ENCODE measurements around the gene CDK15.
"Not testable (repeated sequence)": the region's sequence is repeated elsewhere in the genome, so short reads cannot be mapped to it uniquely, and the experiment has no call there.

Gene CDK15

DNA sequence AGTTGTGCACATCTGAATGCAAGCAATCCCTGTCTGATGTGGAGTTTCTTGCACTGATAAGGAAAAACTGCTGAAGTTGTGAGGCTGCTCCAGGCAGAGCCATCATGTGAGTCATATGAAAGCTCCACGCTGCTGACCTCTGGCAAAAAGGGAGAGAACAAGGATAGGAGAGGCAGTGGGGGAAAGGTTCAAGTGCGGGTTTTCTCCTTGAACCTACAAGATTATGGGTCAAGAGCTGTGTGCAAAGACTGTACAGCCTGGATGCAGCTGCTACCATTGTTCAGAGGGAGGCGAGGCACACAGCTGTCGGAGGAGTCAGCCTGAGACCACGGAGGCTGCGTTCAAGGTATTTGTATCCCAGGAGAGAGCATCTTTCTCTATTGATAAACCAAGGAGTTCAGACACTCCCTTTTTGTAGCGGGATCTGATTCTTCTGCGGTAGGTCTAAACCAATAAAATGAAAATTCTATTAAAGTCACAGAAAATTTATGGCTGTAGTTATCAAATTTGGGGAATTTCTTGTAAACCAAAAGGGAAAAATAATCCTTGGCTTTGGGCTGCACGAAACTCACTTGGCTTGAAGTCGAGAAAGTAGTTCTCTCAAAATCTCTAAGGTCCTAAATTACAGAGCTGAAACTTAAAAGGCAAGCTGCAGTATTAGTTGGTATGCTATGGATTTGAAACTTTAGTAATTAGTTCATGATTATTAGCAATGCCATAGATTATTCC is at the start of gene CDK15:
TSS of gene CDK15 (plus strand) at position 96 of the 729 bp plus-strand sequence. CDS start at position 224, 128 bp downstream.
- DNase-seq = no peak

DNA sequence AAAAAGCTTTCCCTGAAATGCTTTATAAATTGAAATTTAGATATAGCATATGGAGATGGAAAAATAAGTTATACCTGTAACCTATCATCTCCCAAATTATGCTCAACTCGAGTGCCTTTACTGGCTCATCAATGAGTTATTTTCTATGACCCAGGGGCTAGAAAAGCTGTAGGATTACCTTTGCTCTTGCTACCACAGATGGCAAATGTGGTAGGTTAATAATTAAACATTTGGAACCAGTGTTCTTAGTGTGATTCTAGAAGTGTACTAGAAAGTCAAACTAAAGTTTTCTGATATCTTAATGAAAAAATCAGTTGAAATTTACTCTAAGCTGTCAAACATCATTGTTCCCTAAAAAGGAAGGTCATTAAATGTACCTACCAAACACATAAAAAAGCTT is 48.1 kb upstream of the CDK15 start:
- DNase-seq = no peak

DNA sequence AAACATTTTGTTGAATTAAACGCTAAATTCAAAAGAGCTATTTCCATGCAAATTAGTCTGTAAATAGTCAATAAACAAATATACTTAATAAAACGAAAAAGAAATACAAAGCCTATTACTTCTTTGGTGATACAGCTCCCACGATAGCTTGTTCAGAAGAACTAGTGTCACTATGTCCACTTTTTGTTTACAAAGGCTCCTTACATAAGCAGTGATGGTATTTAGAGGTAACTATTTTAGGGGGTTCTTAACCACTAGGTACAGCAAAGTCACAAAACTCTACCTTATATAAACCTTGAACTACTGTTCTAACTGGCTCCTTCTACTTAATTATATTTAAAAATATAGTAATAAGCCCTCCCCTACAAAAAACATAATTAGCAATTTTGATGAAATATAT is 47.5 kb upstream of the CDK15 start:
- DNase-seq = no peak

DNA sequence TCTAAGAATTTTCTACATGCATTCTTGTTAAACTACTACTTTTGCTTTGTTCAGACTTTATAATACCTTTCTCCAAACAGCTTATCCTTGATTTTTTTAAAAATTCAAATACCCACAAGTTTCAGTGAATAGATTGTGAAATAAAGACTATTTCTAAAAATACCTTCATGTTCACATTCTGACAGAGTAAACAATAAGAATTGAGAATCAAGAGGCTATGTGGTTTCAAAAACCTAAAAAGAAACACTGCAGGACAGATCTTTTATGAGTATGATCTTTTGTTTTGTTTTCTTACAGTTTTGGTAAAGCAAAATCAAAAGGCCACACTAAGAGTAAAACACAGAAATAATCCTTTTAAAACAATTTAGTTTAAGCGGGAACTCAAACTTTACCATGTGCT is 46.8 kb upstream of the CDK15 start:
- no peak for DNase-seq

DNA sequence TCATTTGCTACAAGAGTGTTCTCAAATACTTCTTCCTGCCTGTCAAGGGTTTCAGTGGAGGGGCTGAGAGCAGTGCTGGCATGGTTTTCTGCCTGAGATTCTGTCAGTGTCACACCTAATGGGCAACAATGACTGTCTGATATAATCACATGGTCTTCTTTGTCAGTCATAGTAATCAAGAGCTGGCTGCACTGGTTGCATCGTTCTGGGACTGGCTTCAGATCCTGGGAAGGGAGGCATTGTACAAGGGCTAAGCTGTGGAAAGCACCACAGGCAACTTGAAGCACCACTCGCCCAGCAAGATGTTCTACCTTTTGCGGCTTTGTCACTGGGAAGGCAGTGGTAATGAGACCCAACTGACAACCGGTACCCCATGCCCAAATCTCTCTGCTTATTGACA is 45.2 kb upstream of the CDK15 start:
- no peak for DNase-seq

DNA sequence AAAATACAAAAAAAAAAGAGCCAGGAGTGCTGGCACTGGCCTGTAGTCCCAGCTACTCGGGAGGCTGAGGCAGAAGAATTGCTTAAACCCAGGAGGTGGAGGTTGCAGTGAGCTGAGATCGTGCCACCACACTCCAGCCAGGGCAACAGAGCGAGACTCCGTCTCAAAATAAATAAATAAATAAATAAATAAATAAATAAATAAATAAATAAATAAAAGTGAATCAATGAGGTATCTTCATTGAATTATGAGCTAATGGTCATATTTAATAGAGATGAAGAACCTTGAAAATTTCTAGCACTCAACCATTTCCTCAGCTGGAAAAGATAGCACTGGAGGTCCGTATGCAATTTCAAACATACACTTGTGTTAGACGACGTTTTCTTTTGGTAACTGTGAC is 41.9 kb upstream of the CDK15 start:
- not testable (repeated sequence) for DNase-seq

DNA sequence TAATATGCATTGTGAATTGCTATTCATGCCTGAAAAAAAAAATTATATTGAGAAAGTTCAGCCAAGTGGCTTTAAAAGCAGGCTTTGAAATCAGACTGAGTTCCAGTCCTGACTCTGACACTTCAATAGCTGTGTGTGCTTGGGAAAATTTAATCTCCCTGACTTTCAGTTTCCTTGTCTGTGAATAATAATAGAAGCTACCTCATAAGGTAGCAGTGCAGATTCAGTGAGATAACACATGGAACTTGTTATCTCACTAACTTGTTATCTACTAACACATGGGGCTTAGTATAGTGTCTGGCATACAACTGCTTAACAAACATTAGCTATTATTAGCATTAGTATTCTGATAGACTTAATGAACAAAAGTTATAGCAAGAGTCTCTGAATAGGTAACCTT is 40.5 kb upstream of the CDK15 start:
- no peak for DNase-seq

DNA sequence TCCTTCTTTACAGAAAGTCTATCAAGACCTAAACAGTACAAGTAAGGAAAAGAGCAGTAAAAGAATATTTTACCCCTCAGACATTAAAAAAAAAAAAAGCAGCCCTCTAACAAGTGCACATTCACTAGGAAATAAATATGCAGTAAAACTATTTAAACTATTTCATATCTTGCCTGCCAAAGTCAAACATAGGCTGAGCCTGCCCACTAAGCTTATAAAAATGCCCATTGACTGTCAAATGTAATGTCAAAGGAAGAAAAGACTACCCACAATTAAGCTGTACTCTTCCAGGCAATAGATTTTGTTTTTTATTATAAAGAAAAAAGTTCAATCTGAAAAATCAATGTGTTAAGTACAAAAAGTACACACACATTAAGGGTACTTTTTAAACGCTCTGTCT is 37.4 kb upstream of the CDK15 start:
- DNase-seq = no peak

DNA sequence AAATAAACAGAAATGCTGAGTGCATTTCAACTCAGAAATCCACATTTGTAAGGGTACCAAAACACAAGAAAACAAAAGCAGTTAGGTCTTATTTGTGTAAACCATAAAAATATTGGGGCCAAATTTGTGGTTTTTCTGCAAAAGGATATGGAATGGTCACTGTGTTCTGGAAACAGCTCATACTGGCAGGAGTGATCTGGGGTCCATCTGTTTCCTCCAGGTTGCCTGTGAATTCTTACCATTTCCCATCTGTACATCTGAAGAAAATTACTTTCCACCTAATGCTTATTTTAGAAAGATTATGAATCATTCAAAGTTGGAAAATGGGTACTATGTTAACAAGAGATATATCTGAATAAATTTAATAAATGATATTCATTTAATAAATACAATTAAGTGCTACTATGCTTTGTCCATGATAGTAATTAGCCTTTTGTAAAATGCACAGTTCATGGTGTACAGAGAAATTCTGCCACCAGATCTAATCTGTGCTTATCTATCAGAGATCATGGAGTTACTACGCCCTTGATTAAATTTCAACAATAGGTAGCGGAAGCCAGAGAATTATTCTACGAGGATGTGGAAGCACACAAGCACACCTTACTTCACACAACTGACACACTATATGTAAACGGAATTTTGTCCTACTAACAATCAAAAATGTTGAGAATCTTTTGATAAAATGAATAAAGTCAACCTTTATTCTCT is 36.5 kb upstream of the CDK15 start:
- DNase-seq = no peak

DNA sequence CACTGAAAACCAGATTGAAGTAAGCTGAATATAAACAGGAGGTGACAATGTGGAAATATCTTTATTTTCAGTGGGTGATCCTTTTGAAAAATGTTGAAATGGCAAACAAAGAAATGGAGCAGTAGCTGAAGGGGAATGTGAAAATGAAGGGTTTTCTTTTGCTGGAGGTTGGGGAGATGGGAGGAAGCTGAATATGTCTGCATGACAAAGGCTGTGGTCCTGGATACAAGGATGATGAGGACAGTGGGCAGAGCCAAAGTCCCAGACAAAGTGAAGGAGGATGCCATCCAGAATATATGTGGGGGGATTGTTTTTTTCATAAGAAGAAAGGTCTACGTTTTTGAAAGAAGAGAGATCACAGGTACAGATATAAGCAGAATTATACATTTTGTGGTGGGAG is 32.3 kb upstream of the CDK15 start:
- no peak for DNase-seq

DNA sequence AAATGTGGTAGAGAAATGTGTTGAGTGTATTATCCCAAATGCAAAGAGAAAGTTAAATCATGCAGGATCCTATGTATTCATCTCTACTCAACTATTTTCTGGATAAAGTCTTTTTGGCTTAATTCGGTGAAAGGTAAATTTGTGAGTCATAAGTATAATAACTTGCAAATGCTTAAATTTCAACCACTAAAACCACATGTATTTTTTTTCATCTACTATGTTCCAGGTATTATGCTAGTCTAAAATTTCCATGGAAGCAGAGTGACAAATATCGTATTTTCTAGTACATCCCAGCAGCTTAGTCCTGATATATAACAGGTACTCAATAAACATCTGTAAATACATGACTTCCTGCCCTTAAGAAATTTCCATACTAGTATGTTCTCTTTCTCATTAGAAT is 31.8 kb upstream of the CDK15 start:
- no peak for DNase-seq

DNA sequence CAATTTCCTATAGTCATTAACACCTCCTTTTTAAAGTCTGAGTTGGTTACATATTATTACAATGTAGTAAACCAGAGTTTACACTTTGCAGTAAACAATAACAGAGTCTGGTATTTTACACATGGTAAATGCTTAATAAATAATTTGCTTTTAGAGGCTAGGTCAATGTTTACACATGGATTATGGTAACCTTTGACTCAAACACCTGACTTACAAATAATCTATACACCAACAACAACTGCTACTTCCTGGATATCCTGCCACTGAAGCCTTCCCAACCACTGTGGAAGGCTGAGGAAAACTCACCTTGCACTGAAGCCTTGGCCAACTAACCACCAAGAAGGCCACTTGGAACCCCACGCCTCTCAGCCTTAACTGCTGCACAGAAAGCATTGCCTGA is 31.0 kb upstream of the CDK15 start:
- DNase-seq = no peak

DNA sequence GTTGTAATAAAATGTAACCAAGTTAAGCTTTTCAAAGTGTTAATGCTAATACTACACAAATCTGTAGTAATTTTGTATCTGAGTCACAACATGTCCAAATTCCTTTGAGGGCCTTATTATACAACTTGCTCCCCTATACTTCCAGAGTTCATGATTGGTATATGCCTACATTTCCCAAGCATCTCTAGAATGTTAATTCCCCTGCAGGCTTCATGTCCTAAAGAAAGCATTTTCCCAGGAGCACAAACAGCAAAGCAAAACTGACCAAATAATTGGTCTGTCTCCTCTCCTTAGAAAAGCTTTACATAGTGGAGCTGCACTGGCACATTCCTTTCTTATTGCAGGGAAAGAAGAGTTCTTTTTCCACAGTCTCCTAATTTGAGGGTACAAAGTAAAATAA is 29.3 kb upstream of the CDK15 start:
- DNase-seq = no peak

DNA sequence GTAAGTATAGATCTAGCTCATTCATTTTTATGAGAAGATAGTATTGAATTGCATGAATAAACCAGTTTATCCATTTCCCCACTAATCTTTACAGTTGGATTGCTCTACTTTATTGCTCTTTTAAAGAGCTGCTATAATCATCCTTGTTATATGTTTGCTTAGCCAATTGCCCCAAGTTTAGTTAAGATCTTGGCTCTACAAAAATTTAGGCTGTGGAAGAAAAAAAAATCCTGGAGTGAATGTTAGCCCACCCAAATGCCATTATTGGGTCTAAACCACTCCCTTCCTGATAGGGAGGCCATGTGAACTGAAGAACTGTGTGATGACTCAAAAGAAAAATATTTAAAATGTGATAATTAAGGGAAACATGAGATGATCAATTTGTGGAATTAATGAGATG is 28.5 kb upstream of the CDK15 start:
- DNase-seq = no peak

DNA sequence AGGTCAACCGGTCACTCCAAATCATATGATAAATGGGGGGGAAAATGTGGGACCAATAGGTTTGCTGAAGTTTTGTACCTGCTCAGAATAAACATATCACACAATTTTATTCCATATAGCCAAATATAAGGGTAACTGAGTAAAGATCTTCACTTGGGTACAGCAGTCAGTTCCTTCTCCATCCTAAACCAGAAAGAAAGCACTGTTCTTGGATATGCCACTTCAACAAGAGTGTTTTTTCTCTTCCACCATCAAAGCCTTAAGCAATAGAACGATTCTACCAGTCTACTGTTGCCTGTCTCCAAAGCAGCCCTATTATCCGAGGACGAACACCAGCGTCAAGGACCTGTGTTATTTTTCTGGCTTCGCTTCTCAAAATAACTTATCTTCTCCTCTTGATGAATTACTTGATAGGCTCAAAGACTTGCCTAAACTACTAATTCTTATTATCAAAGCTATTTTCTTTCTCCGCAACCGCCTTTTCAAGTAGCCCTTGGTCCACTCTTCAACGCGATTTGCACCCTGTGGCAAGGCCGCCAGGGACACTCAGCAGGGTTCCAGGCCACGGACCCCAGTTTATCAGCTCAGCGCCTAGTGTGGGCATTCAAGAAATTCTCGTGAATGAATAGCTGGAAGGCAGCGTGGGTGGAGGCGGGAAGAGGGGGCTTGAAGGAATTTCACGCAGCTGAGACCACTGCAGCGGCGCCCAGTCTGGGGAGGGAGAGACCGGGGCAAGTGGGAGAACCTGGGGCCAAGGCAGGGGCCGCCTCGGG is 26.2 kb upstream of the CDK15 start:
- DNase-seq = no peak

DNA sequence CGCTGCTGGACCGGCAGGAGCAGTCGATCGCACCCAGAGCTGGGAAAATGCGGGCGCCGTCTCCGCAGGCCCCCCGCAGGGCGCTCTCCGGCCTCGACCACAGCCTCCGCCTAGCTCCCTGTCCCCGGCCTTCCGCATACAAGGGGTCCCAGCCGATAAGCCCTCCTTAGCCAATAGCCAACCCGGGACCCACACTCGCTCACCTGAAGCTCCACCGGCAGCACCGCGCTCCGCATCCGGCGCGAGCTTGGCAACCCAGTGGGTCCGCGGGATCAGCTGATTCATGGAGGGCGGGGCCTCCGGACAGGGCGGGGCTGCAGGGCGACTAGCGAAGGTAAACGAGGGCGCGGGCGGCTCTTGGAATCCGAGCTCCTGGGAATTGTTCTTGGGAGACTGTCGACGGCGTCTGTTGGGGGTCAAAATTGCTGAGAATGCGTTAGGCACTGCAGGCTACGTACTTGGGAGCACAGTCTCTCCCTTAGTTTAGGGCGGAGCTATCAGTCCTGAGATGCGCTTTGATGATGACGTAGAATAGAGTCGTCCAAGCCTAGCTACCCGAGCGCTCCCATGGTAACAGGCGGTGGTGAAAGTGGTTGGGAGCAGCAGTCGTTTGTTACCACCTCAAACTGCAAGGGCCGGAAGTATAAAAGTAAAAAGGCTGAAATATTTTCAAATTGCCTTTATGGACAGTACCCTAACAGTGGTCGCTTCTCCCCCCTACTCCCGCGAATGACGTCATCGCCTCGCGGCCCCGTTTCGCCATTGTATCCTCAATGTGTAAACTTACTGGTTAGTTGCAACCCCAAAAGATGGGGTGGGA is 25.5 kb upstream of the CDK15 start, which contains the start of gene ALS2:
TSS of gene ALS2 (minus strand) at position 260 of the 820 bp plus-strand sequence. CDS start 12,048 bp downstream, outside the sequence.
- peak; percentile 92 for DNase-seq

DNA sequence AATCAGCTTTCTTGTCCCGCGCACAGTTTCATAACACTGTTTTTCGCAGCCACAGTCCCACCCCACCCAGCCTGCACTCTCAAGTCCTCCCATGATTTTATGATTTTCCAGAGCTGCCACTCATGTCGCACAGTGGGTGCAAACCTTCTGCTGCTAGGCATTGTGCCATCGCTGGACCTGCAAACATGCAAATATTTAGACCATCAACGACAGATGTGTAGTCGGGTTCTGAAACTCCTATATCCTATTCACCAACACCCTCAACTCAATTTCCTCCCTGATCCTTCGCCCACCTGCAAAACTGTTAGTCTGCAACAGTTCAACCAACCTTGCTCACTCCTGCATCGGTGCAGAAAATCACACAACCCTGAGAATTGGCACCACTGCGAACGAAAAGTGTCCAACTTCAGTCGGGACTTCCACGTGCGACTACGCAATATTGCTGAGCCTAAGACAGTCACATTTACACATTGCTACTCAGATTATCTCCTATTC is 24.7 kb upstream of the CDK15 start:
- no peak for DNase-seq

DNA sequence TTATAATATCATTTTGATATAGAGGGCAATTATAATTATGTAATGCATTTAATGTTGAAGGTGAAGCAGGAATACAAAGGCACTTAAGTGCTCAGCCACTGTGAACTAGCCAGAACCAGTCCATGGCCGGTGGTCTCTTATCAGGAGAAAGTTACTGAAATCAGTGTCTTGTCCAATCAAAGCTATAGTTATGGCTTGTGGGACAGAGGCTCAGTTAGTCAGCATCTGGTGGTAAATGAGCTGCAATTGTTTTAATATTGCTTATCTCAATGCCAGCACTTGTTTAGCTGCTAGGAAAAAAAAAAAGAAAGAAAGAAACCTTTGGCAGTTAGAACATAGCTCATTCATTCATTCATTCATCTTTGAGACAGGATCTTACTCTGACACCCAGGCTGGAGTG is 21.8 kb upstream of the CDK15 start:
- no peak for DNase-seq

DNA sequence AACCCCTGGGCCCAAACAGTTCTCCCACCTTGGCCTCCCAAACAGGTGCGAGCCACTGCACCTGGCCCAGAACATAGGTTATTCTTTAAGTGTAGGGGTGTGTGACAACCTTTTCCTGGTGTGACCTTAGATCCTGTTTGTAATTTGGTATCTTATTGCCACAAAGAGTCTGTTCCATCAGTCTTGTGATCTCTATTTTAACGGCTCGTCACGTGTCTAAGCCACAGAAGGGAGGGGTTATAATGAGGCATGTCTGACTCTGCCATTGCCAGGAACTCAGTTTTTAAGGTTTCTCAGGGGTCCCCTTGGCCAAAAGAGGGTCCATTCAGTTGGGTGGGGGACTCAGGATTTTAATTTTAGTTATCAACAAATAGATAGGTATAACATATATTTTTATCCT is 21.2 kb upstream of the CDK15 start:
- DNase-seq = no peak

DNA sequence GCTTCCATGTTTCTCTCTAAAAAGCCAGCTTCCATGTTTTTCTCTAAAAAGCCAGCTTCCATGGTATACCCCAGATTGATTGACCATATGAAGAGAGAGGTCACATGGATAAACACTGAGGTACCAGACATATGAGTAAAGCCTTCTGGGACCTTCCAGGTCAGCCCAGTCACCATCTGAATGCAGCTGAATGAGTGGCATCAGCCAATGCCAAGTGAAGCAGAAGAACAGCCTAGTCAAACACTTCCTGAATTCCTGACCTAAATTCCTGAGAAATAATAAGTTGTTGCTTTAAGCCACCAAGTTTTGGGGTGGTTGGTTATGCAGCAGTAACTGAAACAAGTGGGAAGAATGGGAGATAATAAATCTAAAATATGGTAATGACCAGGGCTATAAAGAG is 19.9 kb upstream of the CDK15 start:
- DNase-seq = no peak

DNA sequence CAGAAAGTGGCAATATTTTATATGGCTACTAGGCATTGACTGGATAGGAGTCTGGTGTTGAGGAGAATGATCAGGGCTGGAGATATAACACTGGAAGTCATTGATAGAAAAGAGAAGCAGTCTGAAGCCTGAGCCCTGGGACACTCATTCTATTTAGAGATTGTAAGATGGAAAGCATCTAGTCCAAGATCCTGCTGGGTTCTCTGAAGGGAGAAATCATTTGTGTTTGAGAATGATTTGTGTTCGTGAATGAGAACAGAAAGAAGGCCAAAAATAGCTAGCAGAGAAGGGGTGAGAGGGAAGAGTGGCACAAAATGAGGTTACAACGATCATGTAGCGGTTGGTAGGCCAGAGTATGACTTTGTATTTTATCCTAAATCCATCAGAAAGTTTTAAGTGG is 18.0 kb upstream of the CDK15 start:
- DNase-seq = no peak

DNA sequence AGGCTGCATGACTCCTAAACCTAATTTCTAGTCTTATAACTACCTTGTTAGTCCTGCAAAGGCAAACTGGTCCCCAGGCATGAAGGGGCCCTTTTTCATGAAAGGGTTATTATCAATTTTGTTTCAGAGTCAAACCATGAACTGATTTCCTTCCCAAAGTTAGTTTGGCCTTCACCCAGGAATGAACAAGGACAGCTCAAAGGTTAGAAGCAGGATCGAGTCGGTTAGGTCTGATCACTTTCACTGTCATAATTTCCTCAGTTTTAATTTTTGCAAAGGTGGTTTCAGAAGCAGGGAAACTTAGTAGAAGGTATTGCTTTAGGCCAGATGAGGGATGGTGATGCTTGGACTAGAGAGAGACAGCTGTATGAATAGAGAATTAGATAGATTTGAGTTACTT is 16.9 kb upstream of the CDK15 start:
- no peak for DNase-seq

DNA sequence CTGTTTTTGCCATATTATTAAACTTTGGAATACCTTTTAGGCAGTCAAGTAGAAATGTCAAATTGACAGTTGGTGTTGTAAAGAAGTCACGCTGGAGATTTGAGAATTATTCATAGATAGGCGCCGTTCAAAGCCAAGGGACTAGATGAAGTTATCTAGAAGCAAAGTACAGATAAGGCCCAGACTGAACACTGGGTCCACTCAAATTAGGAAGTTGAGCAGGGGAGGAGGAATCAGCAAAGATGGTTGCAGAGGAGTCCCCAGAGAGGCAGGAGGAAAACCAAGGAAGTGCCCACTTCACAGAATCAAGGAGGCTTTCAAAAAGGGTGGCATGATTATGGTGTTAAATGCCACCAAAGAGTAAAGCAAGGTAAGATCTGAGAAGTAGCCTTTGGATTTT is 16.0 kb upstream of the CDK15 start:
- DNase-seq = no peak

Measured in activated T-cell treated with anti-CD3 and anti-CD28 coated beads for 4 hours (primary cell).